H9 (cell line): ENCODE measurements around the gene TRPM2. TPM values are rescaled to one million over a fixed set of nuclear protein-coding genes. Genes with fewer than 3 reads are reported as not detected.
A peak's percentile ranks its signal among the peaks of the same experiment; 100 is the strongest.

Experiments used
- DNase-seq: peaks from one replicate; pipeline ENCODE4 v3.0.0-alpha.2; 2017
- H2AFZ ChIP-seq: one replicate; pipeline ENCODE4 v1.6.1; 2013; ENCODE audit warnings: mild to moderate bottlenecking, low read length, control low read depth, moderate library complexity
- H2AK5ac ChIP-seq: 2 replicates; pipeline ENCODE4 v1.6.1; 2013; ENCODE audit warnings: low read length, control low read depth, mixed read lengths; ENCODE audit not compliant: insufficient read length
- H2BK120ac ChIP-seq: one replicate; pipeline ENCODE4 v1.6.1; 2013; ENCODE audit warnings: low read depth, mild to moderate bottlenecking, low read length, control low read depth, inconsistent platforms; ENCODE audit not compliant: poor library complexity, severe bottlenecking
- H2BK12ac ChIP-seq: 2 replicates; pipeline ENCODE4 v1.6.1; 2013; ENCODE audit warnings: low read length, control low read depth, mixed read lengths, low read depth; ENCODE audit not compliant: insufficient read length
- H2BK15ac ChIP-seq: 2 replicates; pipeline ENCODE4 v1.6.1; 2013; ENCODE audit warnings: low read depth, low read length, control low read depth
- H2BK20ac ChIP-seq: one replicate; pipeline ENCODE4 v1.6.1; 2013; ENCODE audit warnings: low read depth, mild to moderate bottlenecking, low read length, control low read depth, inconsistent platforms; ENCODE audit not compliant: poor library complexity, severe bottlenecking
- H2BK5ac ChIP-seq: 2 replicates; pipeline ENCODE4 v1.6.1; 2013; ENCODE audit warnings: low read length, control low read depth, mixed read lengths; ENCODE audit not compliant: insufficient read length
- H3K14ac ChIP-seq: 2 replicates; pipeline ENCODE4 v1.6.1; 2013; ENCODE audit warnings: low read length, control low read depth; ENCODE audit not compliant: insufficient read depth
- H3K18ac ChIP-seq: 2 replicates; pipeline ENCODE4 v1.6.1; 2013; ENCODE audit warnings: low read depth, mild to moderate bottlenecking, mixed read lengths, low read length, control low read depth; ENCODE audit not compliant: insufficient read length
- H3K23ac ChIP-seq: 2 replicates; pipeline ENCODE4 v1.6.1; 2013; ENCODE audit warnings: low read length, control low read depth, mixed read lengths, low read depth; ENCODE audit not compliant: insufficient read length
- H3K23me2 ChIP-seq: 2 replicates; pipeline ENCODE4 v1.6.1; 2013; ENCODE audit warnings: low read depth, mild to moderate bottlenecking, mixed read lengths, low read length, control low read depth; ENCODE audit not compliant: insufficient read length, poor library complexity, severe bottlenecking
- H3K27ac ChIP-seq: 2 replicates; pipeline ENCODE4 v1.5.1; 2013; ENCODE audit warnings: low read length, control low read depth, mixed read lengths, low read depth; ENCODE audit not compliant: insufficient read length
- H3K27me3 ChIP-seq: 2 replicates; pipeline ENCODE4 v1.6.1; 2013; ENCODE audit warnings: low read length, control low read depth, inconsistent platforms; ENCODE audit not compliant: insufficient read depth
- H3K4ac ChIP-seq: 2 replicates; pipeline ENCODE4 v1.6.1; 2013; ENCODE audit warnings: low read depth, mild to moderate bottlenecking, control low read depth, inconsistent platforms, low read length, moderate library complexity
- H3K4me1 ChIP-seq: 2 replicates; pipeline ENCODE4 v1.6.1; 2013; ENCODE audit warnings: low read length, control low read depth, inconsistent platforms; ENCODE audit not compliant: insufficient read depth
- H3K4me2 ChIP-seq: 2 replicates; pipeline ENCODE4 v1.6.1; 2013; ENCODE audit warnings: low read length, control low read depth, mixed read lengths; ENCODE audit not compliant: insufficient read length, insufficient read depth
- H3K56ac ChIP-seq: 2 replicates; pipeline ENCODE4 v1.6.1; 2013; ENCODE audit warnings: low read depth, mild to moderate bottlenecking, mixed read lengths, low read length, control low read depth; ENCODE audit not compliant: insufficient read length
- H3K79me1 ChIP-seq: 2 replicates; pipeline ENCODE4 v1.6.1; 2013; ENCODE audit warnings: low read depth, mild to moderate bottlenecking, moderate library complexity, low read length, control low read depth, inconsistent platforms; ENCODE audit not compliant: insufficient read depth, poor library complexity, severe bottlenecking
- H3K79me2 ChIP-seq: 2 replicates; pipeline ENCODE4 v1.6.1; 2013; ENCODE audit warnings: low read length, control low read depth, inconsistent platforms; ENCODE audit not compliant: insufficient read depth
- H3K9ac ChIP-seq: 2 replicates; pipeline ENCODE4 v1.6.1; 2013; ENCODE audit warnings: low read length, control low read depth, mixed read lengths; ENCODE audit not compliant: insufficient read length; ENCODE audit errors: extremely low read depth
- H3K9me3 ChIP-seq: one replicate; pipeline ENCODE4 v1.6.1; 2013; ENCODE audit warnings: low read depth, low read length, inconsistent platforms; ENCODE audit not compliant: control insufficient read depth
- H3T11ph ChIP-seq: one replicate; pipeline ENCODE4 v1.6.1; 2013; ENCODE audit warnings: mild to moderate bottlenecking, low read length, control low read depth, inconsistent platforms
- H4K20me1 ChIP-seq: one replicate; pipeline ENCODE4 v1.6.1; 2013; ENCODE audit not compliant: control insufficient read depth, insufficient read length, insufficient read depth
- H4K5ac ChIP-seq: 2 replicates; pipeline ENCODE4 v1.6.1; 2013; ENCODE audit warnings: low read depth, mild to moderate bottlenecking, mixed read lengths, low read length, control low read depth; ENCODE audit not compliant: insufficient read length
- H4K8ac ChIP-seq: replicated peaks from 2 replicates; pipeline ENCODE4 v1.6.1; 2013; ENCODE audit warnings: low read length, control low read depth, mixed read lengths, low read depth; ENCODE audit not compliant: insufficient read length
- H4K91ac ChIP-seq: 2 replicates; pipeline ENCODE4 v1.6.1; 2013; ENCODE audit warnings: low read depth, mild to moderate bottlenecking, moderate library complexity, mixed read lengths, low read length, control low read depth; ENCODE audit not compliant: insufficient read length
- H3K27ac Mint-ChIP-seq, 3 experiments: 2 replicates in 2 of 3; 3 replicates in 1 of 3; pipeline ENCODE4 v1.8.0; 2020 to 2021; ENCODE audit warnings: mixed read lengths in 3 of 3, mild to moderate bottlenecking in 1 of 3, moderate library complexity in 1 of 3
- H3K27me3 Mint-ChIP-seq: 2 replicates; pipeline ENCODE4 v1.8.0; 2021; ENCODE audit warnings: low read depth, mild to moderate bottlenecking, moderate library complexity, mixed read lengths
- H3K36me3 Mint-ChIP-seq, 3 experiments: 2 replicates in 2 of 3; 3 replicates in 1 of 3; pipeline ENCODE4 v1.8.0; 2020 to 2021; ENCODE audit warnings: low read depth in 3 of 3, mixed read lengths in 3 of 3; ENCODE audit not compliant: insufficient read depth in 1 of 3
- H3K4me1 Mint-ChIP-seq, 2 experiments: 2 replicates each; pipeline ENCODE4 v1.8.0; 2020; ENCODE audit warnings: mixed read lengths in 2 of 2
- H3K4me3 Mint-ChIP-seq, 2 experiments: 2 replicates in 1 of 2; 3 replicates in 1 of 2; pipeline ENCODE4 v1.8.0; 2020 to 2021; ENCODE audit warnings: mild to moderate bottlenecking in 2 of 2, mixed read lengths in 2 of 2, moderate library complexity in 1 of 2
- H3K9me3 Mint-ChIP-seq, 2 experiments: 2 replicates in 1 of 2; 3 replicates in 1 of 2; pipeline ENCODE4 v1.8.0; 2020; ENCODE audit warnings: mild to moderate bottlenecking in 2 of 2, mixed read lengths in 2 of 2, moderate library complexity in 1 of 2
- WGBS: extraction: QIAGEN DNeasy Blood & Tissue Kit; methylation state at CpG from one replicate; pipeline ENCODE4 v1.1.7; 2013; ENCODE audit warnings: missing lambda C conversion rate, low lambda C conversion rate, mixed read lengths; ENCODE audit not compliant: insufficient read length; ENCODE audit errors: extremely low coverage; 5-methylcytosine and 5-hydroxymethylcytosine counted together
- total RNA-seq: library from RNA; stranded (reverse); gene quantifications from 2 replicates; pipeline ENCODE4 v1.2.1, GENCODE V29; 2021
- TF ChIP-seq, protein P1 (sequence below): fragments of 200-600 bp; sonication (generic); conservative IDR thresholded peaks from 3 replicates; pipeline ENCODE4 v1.8.0; 2021; ENCODE audit warnings: antibody characterized with exemption, mild to moderate bottlenecking

The TRPM2 gene
- total RNA-seq, 1 experiment from 2014 or later: 0.68 TPM

- no peak overlapping the region for H4K5ac ChIP-seq
- H3K27ac Mint-ChIP-seq: no peak overlapping the region; a peak in 1 of 7 replicates
- H3K36me3 Mint-ChIP-seq: no peaks in the 10 kb centered on the region
- no peak overlapping the region for H3K23ac ChIP-seq
- H3K4ac ChIP-seq: no peak overlapping the region
- no peaks in the 10 kb centered on the region for H3K79me1 ChIP-seq
- no peak overlapping the region for H2AFZ ChIP-seq
- peaks cover 4 to 11% of the 10 kb centered on the region in 2 experiments; a peak in 2 of 4 replicates for H3K4me1 Mint-ChIP-seq
- H2BK12ac ChIP-seq: no peak overlapping the region
- H2BK20ac ChIP-seq: no peak overlapping the region
- no peak overlapping the region for H3K4me2 ChIP-seq
- H3K79me2 ChIP-seq: no peaks in the 10 kb centered on the region
- no peak overlapping the region for H3K27ac ChIP-seq
- WGBS: no CpG with 5 or more reads among the region's 28 CpGs
- H3K18ac ChIP-seq: no peak overlapping the region
- no peaks in the 10 kb centered on the region; a peak in 1 of 5 replicates for H3K9me3 Mint-ChIP-seq
- no peaks in the 10 kb centered on the region for H3K4me1 ChIP-seq
- H3K9ac ChIP-seq: no peak overlapping the region
- TF ChIP-seq, protein P1, sequence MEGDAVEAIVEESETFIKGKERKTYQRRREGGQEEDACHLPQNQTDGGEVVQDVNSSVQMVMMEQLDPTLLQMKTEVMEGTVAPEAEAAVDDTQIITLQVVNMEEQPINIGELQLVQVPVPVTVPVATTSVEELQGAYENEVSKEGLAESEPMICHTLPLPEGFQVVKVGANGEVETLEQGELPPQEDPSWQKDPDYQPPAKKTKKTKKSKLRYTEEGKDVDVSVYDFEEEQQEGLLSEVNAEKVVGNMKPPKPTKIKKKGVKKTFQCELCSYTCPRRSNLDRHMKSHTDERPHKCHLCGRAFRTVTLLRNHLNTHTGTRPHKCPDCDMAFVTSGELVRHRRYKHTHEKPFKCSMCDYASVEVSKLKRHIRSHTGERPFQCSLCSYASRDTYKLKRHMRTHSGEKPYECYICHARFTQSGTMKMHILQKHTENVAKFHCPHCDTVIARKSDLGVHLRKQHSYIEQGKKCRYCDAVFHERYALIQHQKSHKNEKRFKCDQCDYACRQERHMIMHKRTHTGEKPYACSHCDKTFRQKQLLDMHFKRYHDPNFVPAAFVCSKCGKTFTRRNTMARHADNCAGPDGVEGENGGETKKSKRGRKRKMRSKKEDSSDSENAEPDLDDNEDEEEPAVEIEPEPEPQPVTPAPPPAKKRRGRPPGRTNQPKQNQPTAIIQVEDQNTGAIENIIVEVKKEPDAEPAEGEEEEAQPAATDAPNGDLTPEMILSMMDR: no peak
- peaks cover under 1% of the 10 kb centered on the region for H3K23me2 ChIP-seq
- no peaks in the 10 kb centered on the region for H4K20me1 ChIP-seq
- H3K27me3 ChIP-seq: no peaks in the 10 kb centered on the region
- H3K4me3 Mint-ChIP-seq: no peak overlapping the region
- no peak overlapping the region for H2BK5ac ChIP-seq
- H3K14ac ChIP-seq: no peak overlapping the region
- peak; percentile 17 for DNase-seq
- H3T11ph ChIP-seq: no peak overlapping the region
- H2BK120ac ChIP-seq: no peak overlapping the region
- H3K9me3 ChIP-seq: no peaks in the 10 kb centered on the region
- no peak overlapping the region for H2BK15ac ChIP-seq
- no peak overlapping the region for H4K8ac ChIP-seq
- H3K27me3 Mint-ChIP-seq: peaks cover 31% of the 10 kb centered on the region
- no peak overlapping the region for H3K56ac ChIP-seq
- no peak overlapping the region for H2AK5ac ChIP-seq
- H4K91ac ChIP-seq: no peak overlapping the region
These were observed 96.3 kb downstream of the TRPM2 start for GRCh38 chr21:44449473-44450363.
